ENCODE measurements around the gene RGS10.

The RGS10 gene

GRCh38 chr10:119518176-119518575 is 24.3 kb downstream of the RGS10 start:
- Mint-ChIP-seq H3K4me3 (peak overlapping the region; percentile 73), H3K27me3 (ENCODE audit: low read depth) (no peaks in the 10 kb centered on the region), H3K36me3 (ENCODE audit: low read depth) (peaks cover 61% of the 10 kb centered on the region), H3K9me3 (no peaks in the 10 kb centered on the region), H3K4me1 (ENCODE audit: low read depth) (peaks cover 39% of the 10 kb centered on the region), H3K27ac (peak overlapping the region; percentile 88)
- DNase-seq (ENCODE audit: low spot score) = no peak

DNA sequence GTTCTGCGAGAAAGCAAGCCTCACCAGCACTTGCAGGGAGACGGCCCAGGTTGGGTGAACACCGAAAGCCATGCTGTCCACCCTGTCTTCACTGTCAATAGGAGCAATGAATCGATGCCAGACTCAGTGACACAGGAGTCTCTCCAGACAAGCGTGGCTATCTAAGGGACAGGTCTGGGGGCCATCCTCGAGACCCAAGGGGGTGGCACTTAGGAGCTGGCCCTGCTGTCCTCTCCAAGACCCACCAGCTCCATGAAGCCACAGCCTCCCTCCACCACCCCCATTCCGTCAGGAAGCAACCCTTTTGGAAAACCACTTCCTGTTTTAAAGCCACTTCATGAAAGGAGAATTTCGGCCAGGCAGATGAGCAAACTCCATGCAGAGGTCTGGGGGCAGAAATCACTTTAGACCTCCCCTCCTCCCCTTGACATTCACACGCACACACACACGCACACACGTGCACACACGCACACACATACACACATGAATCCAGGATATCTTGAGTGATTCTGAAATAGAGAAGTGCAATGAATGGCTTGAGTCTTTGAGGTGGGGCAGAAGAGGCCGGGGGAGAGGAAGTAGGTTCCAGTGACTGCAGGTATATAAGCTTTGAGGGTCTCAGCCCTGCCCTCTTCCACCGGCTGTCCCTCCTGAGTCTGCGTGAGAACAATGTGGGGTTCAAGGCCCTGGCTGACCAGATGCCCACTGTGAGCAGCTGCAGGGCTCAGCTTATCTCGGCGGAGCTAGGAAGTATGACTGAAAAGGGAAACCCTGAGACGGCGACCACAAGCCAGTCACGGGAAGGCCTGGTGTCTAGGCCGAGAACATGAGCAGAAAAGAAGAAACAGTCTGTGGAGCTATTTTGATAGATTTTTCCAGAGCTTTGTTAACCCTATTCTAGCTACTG is 25.0 kb downstream of the RGS10 start:
- peak; percentile 68 for DNase-seq (ENCODE audit: low spot score)
- Mint-ChIP-seq H3K36me3 (ENCODE audit: low read depth) (peaks cover 57% of the 10 kb centered on the region), H3K27ac (peak overlapping the region; percentile 88), H3K9me3 (no peaks in the 10 kb centered on the region), H3K4me3 (peak overlapping the region; percentile 73), H3K27me3 (ENCODE audit: low read depth) (no peaks in the 10 kb centered on the region), H3K4me1 (ENCODE audit: low read depth) (peaks cover 39% of the 10 kb centered on the region)

GRCh38 chr10:119516381-119517234 is 25.9 kb downstream of the RGS10 start:
- Mint-ChIP-seq H3K4me3 (peak overlapping the region; percentile 73), H3K36me3 (ENCODE audit: low read depth) (peaks cover 53% of the 10 kb centered on the region), H3K27me3 (ENCODE audit: low read depth) (no peaks in the 10 kb centered on the region), H3K27ac (peak overlapping the region; percentile 88), H3K4me1 (ENCODE audit: low read depth) (peaks cover 38% of the 10 kb centered on the region), H3K9me3 (no peaks in the 10 kb centered on the region)
- DNase-seq (ENCODE audit: low spot score) = peak; percentile 72

GRCh38 chr10:119515511-119516045 is 26.9 kb downstream of the RGS10 start:
- no peak for DNase-seq (ENCODE audit: low spot score)
- Mint-ChIP-seq H3K36me3 (ENCODE audit: low read depth) (peaks cover 51% of the 10 kb centered on the region), H3K27me3 (ENCODE audit: low read depth) (no peaks in the 10 kb centered on the region), H3K27ac (no peak overlapping the region), H3K4me3 (no peak overlapping the region), H3K9me3 (no peaks in the 10 kb centered on the region), H3K4me1 (ENCODE audit: low read depth) (peaks cover 43% of the 10 kb centered on the region)

DNA sequence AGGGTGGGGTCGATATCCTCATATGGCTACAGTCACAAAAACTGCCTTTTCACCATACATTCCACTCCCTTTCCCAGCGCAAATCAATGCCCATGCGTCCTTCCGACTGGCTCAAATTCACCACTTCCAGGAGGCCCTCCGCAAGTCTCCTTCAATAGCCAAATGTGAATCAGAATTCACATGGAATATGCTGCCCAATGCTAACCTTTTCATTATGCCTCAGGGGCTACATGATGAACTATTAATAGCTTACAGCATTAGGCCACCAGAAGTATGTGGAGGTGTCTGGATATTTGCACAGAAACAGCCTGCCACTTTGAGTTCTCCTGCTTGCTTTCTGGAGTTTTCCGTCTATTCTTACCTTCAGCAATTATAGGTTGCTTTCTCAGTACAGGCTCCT is 27.7 kb downstream of the RGS10 start:
- no peaks in the 10 kb centered on the region for H3K27me3 Mint-ChIP-seq (ENCODE audit: low read depth)
- H3K9me3 Mint-ChIP-seq = no peaks in the 10 kb centered on the region
- H3K4me1 Mint-ChIP-seq (ENCODE audit: low read depth) = peaks cover 44% of the 10 kb centered on the region
- DNase-seq (ENCODE audit: low spot score) = no peak
- H3K36me3 Mint-ChIP-seq (ENCODE audit: low read depth) = peaks cover 51% of the 10 kb centered on the region
- H3K4me3 Mint-ChIP-seq = no peak overlapping the region
- H3K27ac Mint-ChIP-seq = no peak overlapping the region

- peaks cover 46% of the 10 kb centered on the region for H3K36me3 Mint-ChIP-seq (ENCODE audit: low read depth)
- no peak overlapping the region for H3K4me3 Mint-ChIP-seq
- H3K27ac Mint-ChIP-seq = no peak overlapping the region
- H3K27me3 Mint-ChIP-seq (ENCODE audit: low read depth) = no peaks in the 10 kb centered on the region
- H3K9me3 Mint-ChIP-seq = no peaks in the 10 kb centered on the region
- peaks cover 22% of the 10 kb centered on the region for H3K4me1 Mint-ChIP-seq (ENCODE audit: low read depth)
- no peak for DNase-seq (ENCODE audit: low spot score)
Measured at GRCh38 chr10:119511828-119512515, 30.5 kb downstream of the RGS10 start.

DNA sequence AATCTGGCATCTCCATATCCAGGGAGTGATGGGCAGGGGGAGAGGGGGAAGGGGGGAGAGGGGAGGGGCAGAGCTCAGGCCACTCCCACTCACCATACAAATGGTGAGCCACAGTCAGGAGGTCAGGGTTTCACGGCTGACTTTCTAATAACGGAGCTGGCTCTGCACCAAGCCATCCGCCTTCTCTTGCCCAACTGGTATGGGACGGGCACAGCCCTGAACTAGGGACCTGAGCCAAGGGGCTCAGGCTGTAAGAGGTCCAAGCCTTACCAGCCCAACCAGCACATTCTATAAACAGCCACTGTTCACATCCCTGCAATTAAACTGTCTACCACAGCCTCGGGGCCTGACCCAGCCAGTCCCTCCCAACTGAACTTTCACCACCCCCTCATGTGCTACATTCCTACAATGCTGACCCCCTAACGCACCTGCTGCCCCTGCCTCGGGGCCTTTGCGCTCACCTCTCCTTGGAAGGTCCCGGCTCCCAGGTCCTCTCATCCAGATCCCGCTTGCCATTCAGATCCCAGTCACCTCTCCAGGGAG is 32.5 kb downstream of the RGS10 start:
- Mint-ChIP-seq H3K4me1 (ENCODE audit: low read depth) (peaks cover 17% of the 10 kb centered on the region), H3K4me3 (no peak overlapping the region)

GRCh38 chr10:119507115-119507514 is 35.4 kb downstream of the RGS10 start:
- DNase-seq (ENCODE audit: low spot score) = no peak
- H3K4me3 Mint-ChIP-seq = no peak overlapping the region
- no peaks in the 10 kb centered on the region for H3K27me3 Mint-ChIP-seq (ENCODE audit: low read depth)
- H3K4me1 Mint-ChIP-seq (ENCODE audit: low read depth) = peaks cover 39% of the 10 kb centered on the region
- H3K27ac Mint-ChIP-seq = no peak overlapping the region
- H3K9me3 Mint-ChIP-seq = no peaks in the 10 kb centered on the region
- H3K36me3 Mint-ChIP-seq (ENCODE audit: low read depth) = peaks cover 67% of the 10 kb centered on the region

More for the DNA sequence above, 32.5 kb downstream of the RGS10 start:
- H3K36me3 Mint-ChIP-seq (ENCODE audit: low read depth) = peaks cover 56% of the 10 kb centered on the region
- no peaks in the 10 kb centered on the region for H3K27me3 Mint-ChIP-seq (ENCODE audit: low read depth)
- H3K9me3 Mint-ChIP-seq = no peaks in the 10 kb centered on the region
- no peak for DNase-seq (ENCODE audit: low spot score)
- H3K27ac Mint-ChIP-seq = no peak overlapping the region

DNA sequence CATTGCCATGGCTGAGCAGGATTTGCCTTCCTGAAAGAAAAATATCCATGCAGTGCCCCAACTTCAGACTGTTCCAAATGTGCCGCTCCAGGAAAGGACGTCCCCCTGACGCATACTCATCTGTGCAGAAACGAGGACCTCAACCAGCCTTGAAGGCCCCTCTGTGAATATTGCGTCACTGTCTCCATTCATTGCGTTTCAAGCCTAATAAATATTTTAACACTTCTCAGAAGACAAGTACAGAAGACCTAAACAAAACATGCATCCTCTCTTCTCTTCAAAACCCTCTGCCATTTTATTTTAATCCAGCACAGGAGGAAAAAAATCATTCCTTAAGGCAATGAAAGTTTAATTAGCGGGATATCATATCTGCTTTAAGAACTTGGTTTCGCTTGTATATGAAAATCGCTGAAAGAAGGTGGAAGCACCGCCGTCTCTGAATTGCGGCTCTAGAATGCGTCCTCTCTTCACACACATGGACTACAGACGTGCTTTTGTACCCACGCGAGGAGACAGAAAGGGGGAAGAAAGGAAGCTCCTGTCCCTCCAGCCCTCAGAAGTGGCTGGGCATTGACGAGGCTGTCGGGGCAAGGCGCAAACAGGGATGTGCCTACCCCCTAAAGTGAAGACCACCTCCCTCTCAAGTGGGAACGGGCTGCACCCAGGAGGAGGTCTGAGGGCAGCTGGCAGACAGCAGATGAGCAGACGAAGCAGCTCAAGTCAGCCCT is 36.8 kb downstream of the RGS10 start:
- Mint-ChIP-seq H3K4me1 (ENCODE audit: low read depth) (peaks cover 41% of the 10 kb centered on the region), H3K9me3 (no peaks in the 10 kb centered on the region), H3K27me3 (ENCODE audit: low read depth) (no peaks in the 10 kb centered on the region), H3K27ac (no peak overlapping the region), H3K36me3 (ENCODE audit: low read depth) (peaks cover 64% of the 10 kb centered on the region), H3K4me3 (no peak overlapping the region)
- DNase-seq (ENCODE audit: low spot score) = no peak

GRCh38 chr10:119505131-119505551 is 37.4 kb downstream of the RGS10 start:
- Mint-ChIP-seq H3K4me1 (ENCODE audit: low read depth) (peaks cover 44% of the 10 kb centered on the region), H3K27ac (no peak overlapping the region), H3K27me3 (ENCODE audit: low read depth) (no peaks in the 10 kb centered on the region), H3K36me3 (ENCODE audit: low read depth) (peaks cover 67% of the 10 kb centered on the region), H3K9me3 (no peaks in the 10 kb centered on the region), H3K4me3 (no peak overlapping the region)
- no peak for DNase-seq (ENCODE audit: low spot score)

DNA sequence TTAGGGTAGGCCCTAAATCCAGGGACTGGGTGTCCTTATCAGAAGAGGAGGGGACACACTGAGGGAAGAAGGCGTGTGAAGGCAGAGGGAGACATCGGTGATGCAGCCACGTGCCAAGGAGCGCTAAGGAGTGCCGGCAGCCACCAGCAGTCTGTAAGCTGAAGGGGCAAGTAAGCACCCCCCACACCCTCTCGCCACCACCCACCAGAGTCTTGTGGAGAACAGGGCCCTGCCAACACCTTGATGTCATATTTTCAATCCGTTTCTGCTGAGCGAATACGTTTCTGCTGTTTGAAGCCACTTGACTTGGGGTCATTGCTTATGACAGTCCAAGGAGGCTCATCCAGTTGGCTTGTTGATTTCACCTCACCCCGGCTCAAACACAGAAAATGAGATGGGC is 37.9 kb downstream of the RGS10 start:
- Mint-ChIP-seq H3K27me3 (ENCODE audit: low read depth) (no peaks in the 10 kb centered on the region), H3K4me3 (no peak overlapping the region), H3K36me3 (ENCODE audit: low read depth) (peaks cover 68% of the 10 kb centered on the region), H3K27ac (no peak overlapping the region), H3K9me3 (no peaks in the 10 kb centered on the region), H3K4me1 (ENCODE audit: low read depth) (peaks cover 46% of the 10 kb centered on the region)
- DNase-seq (ENCODE audit: low spot score) = no peak

DNA sequence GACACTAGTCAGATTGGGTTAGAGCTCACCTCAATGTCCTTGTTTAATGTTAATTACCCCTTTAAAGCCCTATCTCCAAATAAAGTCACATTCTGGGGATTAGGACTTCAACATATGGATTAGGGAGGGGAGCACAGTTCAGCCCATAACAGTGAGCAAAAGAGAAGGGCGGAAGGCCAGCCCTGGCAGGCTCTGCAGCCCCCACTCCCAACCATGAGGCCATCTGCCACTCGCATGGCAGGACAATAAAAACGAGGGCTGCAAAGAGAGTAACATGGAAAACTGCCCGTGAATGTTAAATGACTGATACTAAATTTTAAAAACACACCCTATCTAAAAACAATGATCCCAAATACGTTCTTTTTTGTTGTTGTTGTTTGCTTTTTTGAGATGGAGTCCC is 38.7 kb downstream of the RGS10 start:
- peaks cover 72% of the 10 kb centered on the region for H3K36me3 Mint-ChIP-seq (ENCODE audit: low read depth)
- H3K9me3 Mint-ChIP-seq = no peaks in the 10 kb centered on the region
- peaks cover 54% of the 10 kb centered on the region for H3K4me1 Mint-ChIP-seq (ENCODE audit: low read depth)
- no peak overlapping the region for H3K4me3 Mint-ChIP-seq
- no peak overlapping the region for H3K27ac Mint-ChIP-seq
- DNase-seq (ENCODE audit: low spot score) = no peak
- H3K27me3 Mint-ChIP-seq (ENCODE audit: low read depth) = no peaks in the 10 kb centered on the region

Measured in T-helper 2 cell treated with Interferon-gamma antibody and Interleukin-4, amounts not matched to agents 5 μg/mL and 100 μg/mL, for 36 hours (primary cell).